ENCODE data around the gene SLC25A25.

The SLC25A25 gene

GRCh38 chr9:128051932-128052709 lies 15.9 kb upstream of the SLC25A25 start:
- no peak for TF ChIP-seq CTCF (IDR thresholded peaks at IDR 0.05; ENCODE audit: insufficient read depth, low read depth, low read length, missing control alignments)
- peak; percentile 63 for DNase-seq (ENCODE audit: low read depth)
- no peak overlapping the region for H3K4me3 ChIP-seq (ENCODE audit: low read length)

GRCh38 chr9:128053560-128053959 lies 14.5 kb upstream of the SLC25A25 start:
- DNase-seq (ENCODE audit: low read depth) = no peak
- H3K4me3 ChIP-seq (ENCODE audit: low read length) = no peak overlapping the region
- no peak for TF ChIP-seq CTCF (IDR thresholded peaks at IDR 0.05; ENCODE audit: insufficient read depth, low read depth, low read length, missing control alignments)

GRCh38 chr9:128054087-128054486 lies 13.9 kb upstream of the SLC25A25 start:
- no peak for DNase-seq (ENCODE audit: low read depth)
- no peak overlapping the region for H3K4me3 ChIP-seq (ENCODE audit: low read length)
- TF ChIP-seq CTCF (IDR thresholded peaks at IDR 0.05; ENCODE audit: insufficient read depth, low read depth, low read length, missing control alignments) = no peak

- no peak for TF ChIP-seq CTCF (IDR thresholded peaks at IDR 0.05; ENCODE audit: insufficient read depth, low read depth, low read length, missing control alignments)
- H3K4me3 ChIP-seq (ENCODE audit: low read length) = no peak overlapping the region
- DNase-seq (ENCODE audit: low read depth) = no peak
Observed at GRCh38 chr9:128055344-128056040, 12.5 kb upstream of the SLC25A25 start.

GRCh38 chr9:128056086-128056485 lies 11.9 kb upstream of the SLC25A25 start:
- H3K4me3 ChIP-seq (ENCODE audit: low read length) = no peak overlapping the region
- no peak for DNase-seq (ENCODE audit: low read depth)
- no peak for TF ChIP-seq CTCF (IDR thresholded peaks at IDR 0.05; ENCODE audit: insufficient read depth, low read depth, low read length, missing control alignments)

GRCh38 chr9:128056887-128057723 lies 10.9 kb upstream of the SLC25A25 start:
- H3K4me3 ChIP-seq (ENCODE audit: low read length) = no peak overlapping the region
- no peak for DNase-seq (ENCODE audit: low read depth)
- TF ChIP-seq CTCF (IDR thresholded peaks at IDR 0.05; ENCODE audit: insufficient read depth, low read depth, low read length, missing control alignments) = no peak
